NOMO-1 treated with dmso at 0.1 percent for 144 hours (cell line): Measurements from ENCODE around the gene GAS2L3.
A peak's percentile ranks its signal among the peaks of the same experiment; 100 is the strongest.
"Not testable (repeated sequence)": the region's sequence is repeated elsewhere in the genome, so short reads cannot be mapped to it uniquely, and the experiment has no call there.

ENCODE experiments used
- DNase-seq: peaks from one replicate; lab custom pipeline; 2025; ENCODE audit not compliant: unreplicated experiment; lab: John Stamatoyannopoulos, UW

GAS2L3 gene

DNA sequence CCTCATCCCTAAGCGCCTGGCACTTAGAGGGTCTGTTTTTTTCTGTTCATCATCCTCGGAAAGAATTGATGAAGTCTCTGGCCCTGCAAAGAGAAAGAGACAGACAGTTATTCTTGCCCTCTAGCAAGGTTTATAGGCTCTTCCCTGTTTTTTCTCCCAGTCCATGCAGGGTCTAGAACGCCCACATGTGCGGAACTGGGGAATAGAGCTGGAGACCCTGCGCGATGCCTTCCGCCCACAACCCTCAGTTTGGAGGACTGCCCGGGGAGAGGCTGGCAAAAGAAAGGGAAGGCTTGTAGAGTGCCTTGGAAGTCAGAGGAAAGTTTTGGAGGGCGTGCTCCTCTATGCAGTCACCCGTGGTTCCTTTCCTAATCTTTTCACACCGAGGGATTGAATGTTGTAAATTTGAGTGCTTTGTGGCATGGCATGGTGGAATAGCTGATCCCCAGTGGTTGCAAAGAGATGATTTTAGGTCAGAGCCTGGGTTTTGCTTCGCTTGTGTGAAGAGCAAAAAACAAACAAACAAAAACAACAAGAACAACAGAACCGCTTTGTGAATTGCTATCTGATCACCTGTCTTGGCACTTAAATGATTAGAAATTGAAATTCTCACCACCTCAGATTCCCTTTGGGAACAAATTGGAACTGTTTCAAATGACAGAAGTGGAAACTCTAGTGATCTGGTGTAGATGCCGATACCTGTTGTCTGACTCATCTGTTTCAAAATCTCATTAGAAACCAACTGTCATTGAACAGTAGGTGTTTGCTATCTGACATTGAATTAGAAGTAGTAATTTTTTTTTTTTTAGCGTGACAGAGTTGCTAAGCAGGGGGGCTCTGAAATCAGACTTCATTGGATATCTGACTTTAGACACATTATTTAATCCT is 947 bp downstream of the GAS2L3 start:
- DNase-seq: no peak

DNA sequence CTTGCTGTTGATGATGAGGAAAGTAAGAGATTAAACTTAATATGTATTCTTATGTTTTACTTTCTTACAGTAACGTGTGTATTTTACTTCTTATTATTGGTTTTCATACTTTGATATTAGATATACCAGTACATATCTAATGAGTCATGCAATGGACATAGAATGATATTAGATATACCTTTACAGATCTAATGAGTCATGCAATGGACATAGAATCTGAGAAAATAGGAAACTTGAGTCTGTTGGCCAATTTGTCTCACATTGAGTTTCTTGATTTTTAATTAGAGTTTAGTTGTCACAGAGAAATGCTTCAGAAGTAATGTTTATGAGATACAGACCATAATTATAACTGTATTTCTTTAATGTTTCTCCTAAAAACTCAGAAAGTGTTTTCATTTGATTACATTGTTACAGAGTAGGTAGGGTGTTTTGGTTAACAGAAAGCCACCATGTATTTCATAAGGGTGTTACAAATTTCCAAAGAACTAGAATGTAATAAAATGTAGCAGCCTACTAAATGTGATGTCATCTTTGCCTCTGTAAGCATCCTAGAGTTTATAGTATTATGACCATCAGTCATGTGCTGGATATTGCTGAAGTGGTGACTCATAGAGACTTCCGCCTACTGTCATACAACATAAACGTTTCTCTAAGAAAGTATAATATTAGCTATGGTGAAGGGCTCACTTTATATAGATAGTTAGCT is 3.0 kb downstream of the GAS2L3 start:
- peak; percentile 44 for DNase-seq

DNA sequence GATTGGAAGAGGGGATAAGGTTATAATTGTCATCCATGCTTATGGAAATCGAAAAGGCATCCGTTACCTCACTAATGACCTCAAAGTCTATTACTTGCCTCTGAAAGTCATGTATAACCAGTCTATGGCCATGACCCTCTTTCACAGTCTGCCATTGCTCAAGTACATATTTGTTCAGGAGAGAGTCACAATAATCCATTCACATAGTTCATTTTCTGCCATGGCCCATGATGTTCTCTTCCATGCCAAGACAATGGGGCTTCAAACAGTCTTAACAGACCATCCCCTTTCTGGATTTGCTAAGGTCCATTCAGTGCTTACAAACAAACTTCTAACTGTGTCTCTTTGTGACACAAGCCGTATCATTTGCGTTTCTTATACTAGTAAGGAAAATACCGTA is 5.4 kb downstream of the GAS2L3 start:
- DNase-seq: no peak

DNA sequence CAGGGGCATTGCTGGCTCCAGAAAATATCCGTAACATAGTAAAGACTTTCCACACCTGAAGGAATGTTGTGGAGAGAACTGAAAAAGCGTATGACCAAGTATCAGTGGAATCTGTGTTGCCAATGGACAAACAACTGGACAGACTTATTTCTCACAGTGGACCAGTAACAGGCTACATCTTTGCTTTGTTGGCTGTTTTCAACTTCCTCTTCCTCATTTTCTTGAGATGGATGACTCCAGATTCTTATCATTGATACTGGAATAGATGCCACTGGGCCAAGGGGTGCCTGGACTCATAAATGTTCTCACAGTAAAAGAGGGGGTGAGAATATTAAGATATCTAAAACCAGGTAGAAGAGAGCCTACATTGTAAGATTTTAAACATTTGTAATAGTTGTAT is 6.4 kb downstream of the GAS2L3 start:
- DNase-seq: no peak

DNA sequence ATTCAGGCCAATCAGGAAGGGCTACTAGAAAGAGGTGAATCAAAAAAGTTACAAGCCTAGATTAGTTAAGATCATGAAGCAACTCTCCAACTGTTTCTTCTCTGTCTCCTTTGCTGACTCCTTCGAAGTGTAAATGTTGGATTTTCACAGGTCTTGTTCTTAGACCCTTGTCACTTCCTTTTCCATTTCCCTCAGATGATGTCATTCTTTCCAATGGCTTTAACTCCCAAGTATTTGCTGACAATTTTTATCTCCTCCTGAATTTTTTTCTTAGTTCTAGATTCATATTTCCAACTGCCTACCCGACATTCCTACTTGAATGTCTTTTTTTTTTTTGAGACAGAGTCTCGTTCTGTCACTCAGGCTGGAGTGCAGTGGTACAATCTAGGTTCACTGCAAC is 10.8 kb downstream of the GAS2L3 start:
- no peak for DNase-seq

DNA sequence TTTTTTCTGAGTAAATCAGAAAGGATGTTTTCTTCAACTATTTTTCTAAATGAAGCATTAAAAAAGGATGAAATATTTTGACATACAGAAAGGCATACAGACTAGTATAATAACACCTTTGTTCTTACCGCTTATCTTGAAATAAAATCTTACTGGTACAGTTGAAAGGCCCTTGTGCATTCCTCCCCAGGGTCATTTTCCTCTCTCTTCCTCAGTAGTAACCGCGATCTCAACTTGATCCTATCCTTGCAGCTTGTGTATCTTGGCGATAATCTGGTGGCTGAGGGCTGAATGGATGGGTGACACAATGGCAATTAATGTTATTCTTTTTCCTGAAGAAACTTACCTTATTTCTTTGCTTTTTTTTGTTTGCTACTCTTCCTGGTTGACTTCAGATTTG is 18.5 kb downstream of the GAS2L3 start:
- no peak for DNase-seq

DNA sequence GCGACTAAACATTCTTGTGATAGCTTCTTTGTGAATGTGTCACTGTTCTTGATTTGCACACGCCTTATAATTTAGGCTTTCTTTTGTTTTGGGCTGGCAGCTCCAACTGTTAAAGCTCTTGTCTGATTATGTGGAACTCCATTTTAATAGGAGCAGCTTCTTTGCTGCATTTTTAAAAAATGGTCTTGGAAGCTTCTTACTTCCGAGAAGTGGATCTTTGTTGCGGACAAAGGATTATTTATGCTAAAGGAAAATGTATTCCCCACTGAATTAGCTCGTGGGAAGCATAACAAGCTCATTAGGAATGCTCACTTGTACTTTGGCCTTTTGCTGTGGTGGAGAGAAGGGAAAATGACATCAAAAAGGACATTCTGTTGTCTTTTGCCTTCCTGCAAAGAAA is 20.0 kb downstream of the GAS2L3 start:
- no peak for DNase-seq

DNA sequence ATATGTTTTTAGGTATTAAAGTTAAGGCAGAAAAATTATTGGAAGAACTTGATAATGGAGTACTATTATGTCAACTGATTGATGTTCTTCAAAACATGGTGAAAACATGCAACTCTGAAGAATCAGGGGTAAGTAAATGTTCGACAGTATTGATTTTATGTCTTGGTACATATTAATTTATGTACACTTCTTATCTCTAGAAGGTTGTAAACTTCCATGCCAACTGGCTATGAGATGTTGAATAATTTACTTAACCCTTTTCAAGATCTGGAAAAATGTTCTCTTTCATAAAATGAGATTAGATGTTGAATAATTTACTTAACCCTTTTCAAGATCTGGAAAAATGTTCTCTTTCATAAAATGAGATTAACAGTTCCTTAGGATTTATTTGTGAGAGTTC is 28.1 kb downstream of the GAS2L3 start:
- DNase-seq: no peak

DNA sequence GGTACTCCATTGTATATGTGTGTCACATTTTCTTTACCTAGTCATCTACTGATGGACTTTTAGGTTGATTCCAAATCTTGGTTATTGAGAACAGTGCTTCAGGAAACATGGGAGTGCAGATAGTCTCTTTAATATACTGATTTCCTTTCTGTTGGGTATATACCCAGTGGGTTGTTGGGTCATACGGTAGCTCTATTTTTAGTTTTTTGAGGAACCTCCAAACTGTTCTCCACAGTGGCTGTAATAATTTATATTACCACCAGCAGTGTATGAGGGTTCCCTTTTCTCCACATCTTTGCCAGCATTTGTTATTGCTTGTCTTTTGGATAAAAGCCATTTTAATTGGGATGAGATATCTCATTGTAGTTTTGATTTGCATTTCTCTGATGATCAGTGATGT is 29.5 kb downstream of the GAS2L3 start:
- DNase-seq: peak; percentile 24

DNA sequence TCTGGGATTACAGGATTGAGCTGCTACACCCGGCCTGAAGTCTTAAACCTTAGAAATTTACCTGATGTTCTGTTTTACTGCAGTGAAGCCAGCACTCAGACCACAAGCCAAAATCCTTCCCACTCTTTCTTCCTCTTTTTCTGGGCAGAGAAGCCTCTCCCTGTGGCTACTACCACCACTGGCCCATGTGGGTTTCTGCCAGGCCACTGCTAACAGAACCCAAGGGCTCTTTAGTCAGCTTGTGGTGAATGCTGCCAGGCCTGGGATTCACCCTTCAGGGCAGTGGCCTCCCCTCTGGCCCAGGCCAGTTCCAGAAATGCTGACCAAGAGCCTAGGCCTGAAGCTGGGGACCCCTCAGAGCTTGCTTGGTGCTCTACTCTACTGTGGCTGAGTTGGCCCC is 35.3 kb downstream of the GAS2L3 start:
- DNase-seq: peak; percentile 59

DNA sequence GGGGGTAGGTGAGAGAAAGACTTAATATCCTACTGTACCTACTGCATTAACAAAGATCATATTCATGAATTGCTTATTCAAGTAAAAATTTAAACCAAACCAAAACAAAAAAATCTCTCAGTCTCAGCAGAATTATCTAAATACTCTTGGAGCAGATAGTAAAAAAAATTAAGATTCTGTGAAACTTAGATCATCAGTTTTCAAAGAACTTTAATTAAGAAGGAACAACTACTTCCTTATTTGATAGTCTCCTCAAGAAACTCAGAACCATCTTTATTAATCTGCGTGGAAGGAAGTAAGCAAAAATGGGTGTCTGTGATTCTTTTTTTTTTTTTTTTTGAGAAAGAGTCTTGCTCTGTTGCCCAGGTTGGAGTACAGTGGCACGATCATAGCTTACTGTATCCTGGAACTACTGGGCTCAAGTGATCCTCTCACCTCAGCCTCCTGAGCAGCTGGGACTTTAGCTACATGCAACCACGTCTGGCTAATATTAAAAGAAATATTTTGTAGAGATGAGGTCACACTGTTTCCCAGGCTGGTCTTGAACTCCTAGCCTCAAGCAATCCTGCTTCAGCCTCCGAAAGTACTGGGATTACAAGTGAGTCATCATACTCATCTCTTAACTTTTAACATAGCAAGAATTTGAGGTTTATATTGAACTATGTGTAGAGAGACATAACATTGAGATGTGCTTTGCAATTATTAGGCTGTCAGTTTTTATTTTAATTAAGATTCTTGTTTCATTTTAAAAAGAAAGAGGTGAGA is 37.4 kb downstream of the GAS2L3 start:
- DNase-seq: no peak

DNA sequence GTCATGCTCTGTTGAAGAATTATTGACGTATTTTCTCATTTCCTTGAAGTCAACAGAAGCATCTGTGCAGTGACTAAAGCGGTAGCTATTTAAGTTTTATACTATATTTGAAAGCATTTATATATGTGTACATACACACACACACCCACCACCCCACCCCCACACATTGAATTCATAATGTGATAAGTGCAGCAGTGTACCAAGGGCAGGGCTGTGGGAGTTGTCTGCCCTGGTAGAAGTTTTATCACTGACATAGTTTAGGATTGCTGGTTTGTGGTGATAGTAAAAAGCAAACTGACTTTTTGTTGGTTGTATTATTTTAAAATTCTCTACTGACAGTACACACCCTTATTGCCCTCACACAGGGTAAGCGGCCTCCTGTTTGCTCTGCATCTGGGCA is 39.1 kb downstream of the GAS2L3 start:
- no peak for DNase-seq

DNA sequence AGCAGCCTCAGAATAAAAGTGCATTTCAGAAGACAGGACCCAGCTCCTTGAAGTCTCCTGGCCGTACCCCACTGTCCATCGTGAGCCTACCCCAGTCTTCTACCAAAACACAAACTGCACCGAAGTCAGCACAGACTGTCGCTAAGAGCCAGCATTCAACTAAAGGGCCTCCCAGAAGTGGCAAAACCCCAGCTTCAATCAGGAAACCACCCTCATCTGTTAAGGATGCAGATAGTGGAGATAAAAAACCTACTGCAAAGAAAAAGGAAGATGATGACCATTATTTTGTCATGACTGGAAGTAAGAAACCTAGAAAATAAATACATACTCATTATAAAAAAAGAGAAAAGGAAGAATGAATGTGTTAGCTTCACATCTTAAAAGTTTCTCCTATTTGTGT is 51.1 kb downstream of the GAS2L3 start:
- DNase-seq: no peak

DNA sequence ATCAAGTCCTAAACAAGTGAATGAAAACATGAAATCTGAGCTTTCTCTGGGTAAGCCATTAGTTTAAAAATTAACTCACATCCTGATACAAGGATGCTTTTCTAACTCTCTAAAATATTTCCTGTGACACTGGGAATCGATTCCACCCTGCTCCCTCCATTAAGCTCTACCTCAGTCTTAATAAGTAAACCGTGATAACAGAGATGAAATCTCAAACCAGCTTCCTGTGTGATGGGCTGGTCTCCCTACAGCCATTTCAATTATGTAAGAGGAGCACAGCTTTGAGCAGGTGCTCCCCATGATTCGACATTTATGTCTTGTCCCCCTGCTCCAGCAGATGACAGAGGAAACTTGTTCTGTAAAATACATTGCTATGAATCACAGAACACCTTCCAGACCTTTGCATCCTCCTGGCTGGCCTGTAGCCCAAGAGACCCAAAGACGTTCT is 59.0 kb downstream of the GAS2L3 start:
- DNase-seq: no peak

DNA sequence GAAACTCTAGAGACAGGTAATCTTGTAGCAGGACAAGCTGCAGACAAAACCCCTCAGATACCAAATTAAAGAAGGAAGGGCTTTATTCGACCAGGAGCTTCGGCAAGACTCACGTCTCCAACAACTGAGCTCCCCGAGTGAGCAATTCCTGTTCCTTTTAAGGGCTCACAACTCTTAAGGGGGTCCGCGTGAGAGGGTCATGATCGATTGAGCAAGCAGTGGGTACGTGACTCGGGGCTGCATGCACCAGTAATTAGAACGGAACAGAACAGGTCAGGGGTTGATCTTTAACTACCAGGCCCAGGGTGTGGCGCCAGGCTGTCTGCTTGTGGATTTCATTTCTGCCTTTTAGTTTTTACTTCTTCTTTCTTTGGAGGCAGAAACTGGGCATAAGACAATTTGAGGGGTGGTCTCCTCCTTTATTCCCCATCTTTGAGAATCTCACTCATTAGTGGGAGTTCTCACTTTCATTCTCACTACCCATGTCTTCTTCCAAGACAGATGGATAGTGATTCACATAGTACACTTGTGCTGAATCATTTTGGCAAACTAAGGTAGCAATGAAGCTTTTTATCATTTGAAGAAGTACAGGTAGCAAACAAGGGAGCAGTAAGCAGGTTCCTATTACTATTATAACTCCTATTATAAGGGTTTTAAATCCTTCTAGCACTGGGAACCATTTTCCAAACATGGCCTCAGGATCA is 59.8 kb downstream of the GAS2L3 start:
- not testable (repeated sequence) for DNase-seq

DNA sequence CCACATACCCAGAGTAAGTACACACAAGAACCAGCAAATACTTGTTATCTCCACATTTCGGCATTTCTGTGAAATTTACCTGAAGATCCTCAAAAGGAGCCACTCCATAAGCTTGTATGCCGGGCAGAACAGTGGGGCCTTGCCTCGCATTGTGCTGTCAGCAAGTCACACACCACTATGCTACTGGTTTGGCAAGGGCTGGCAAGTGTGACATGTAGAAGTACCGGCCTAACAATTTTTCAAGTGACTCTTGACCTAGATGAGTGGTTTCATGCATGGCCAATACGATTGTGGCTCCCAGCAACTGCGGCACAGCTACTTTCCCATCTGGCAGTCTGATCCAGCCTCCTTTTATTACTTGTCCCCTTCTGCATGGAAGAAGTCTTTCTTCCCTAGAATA is 69.8 kb downstream of the GAS2L3 start:
- no peak for DNase-seq

DNA sequence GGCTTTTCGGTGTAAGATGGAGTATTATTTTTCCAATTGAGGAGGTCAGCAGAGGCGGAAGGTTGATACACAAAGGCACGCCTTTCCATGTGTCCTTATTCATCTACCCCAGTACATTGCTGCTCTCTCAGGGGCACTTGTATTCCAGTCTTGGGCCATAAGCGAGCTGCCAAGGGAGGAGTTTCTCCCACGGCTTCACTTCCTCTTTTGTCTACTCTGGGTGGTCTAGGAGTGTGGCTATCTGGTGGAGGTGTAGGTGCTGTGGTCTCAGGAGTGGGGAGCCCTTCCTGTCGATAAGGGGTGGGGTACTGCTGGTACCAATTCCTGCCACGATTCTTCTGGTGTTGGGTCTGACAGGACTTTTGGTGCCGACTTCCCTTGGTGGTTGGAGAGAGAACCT is 73.4 kb downstream of the GAS2L3 start:
- no peak for DNase-seq

DNA sequence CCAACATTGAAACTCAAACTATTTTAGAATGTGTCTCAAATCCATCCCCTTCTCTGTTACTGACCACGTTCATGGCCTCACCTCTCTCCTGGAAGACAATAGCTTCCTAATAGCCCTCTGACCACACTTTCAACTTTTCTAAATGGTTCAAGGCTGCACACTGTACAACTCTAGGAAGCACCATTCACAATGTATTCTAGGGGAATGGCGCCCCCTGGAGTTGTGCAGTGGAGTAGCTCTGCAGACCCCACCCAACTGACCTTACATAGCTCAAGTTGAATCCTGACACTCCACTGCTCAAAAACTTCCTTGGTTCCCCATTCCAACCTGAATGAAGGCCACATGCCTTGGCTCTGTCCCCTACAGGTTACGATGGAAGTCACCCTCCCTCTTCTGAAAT is 77.6 kb downstream of the GAS2L3 start:
- no peak for DNase-seq

DNA sequence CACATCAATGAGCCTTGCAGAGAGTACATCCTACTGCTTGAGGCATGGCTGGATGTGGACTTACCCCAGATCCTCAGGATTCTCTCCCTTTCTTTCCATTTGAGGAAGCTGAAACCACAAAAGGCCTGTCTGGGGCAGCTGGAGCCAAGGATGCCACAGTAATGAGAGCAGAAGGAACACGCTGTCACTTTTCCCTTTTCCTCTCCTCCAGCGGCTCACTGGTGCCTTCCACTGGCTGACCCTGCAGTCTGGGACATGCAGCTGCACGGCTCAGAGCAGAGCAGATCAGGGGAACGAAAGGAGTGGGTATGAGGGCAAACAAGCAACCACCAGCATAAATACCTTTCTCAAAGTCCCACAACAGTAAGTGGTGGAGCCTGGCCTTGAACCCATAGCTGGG is 78.2 kb downstream of the GAS2L3 start:
- DNase-seq: no peak

DNA sequence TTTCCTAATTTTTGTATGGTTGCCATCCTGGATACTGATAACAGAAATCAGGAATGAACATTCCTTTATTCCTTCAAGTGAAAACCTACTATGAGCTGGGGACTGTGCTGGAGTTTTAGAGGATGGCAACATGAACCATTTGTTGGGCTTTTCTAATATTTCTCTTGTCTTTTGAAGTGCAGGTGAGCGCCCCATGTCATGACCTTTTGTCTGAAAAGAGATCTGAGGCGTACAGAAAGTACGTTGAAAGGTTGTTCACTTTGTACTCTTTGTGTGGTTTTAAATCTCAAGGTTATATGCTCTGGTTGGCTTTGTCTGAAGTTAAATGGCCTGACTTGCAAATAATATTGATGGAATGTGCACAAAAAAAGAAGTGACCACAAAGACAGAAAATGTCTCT is 79.0 kb downstream of the GAS2L3 start:
- DNase-seq: no peak

DNA sequence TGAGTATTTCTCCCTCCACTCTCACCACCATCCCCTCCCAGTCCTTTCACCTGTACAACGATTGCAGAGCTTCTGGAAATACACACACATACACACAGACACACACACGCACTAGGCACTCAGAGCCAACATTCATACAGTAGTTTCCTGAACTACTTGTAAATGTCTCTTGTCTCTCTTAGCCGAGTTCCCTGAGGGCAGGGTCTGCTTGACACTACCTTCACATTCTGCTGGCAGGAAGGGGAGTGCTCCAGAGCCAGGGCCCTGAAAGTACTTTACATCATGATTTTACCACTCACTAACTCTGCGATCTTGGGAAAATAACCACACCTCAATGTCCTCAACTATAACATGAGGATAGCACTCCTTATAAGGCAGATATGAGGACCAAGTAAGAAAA is 82.7 kb downstream of the GAS2L3 start:
- no peak for DNase-seq
